Tongue (tissue), 2 donors: ENCODE results near the gene LPIN3. TPM values are rescaled to one million over a fixed set of nuclear protein-coding genes. Genes with fewer than 3 reads are reported as not detected.
A peak's percentile ranks its signal among the peaks of the same experiment; 100 is the strongest.

ENCODE experiments used
- DNase-seq: peaks from one replicate; pipeline ENCODE4 v3.0.0-alpha.2; 2015
- total RNA-seq: library from RNA; depleted of rRNA; stranded (reverse); fragments of >200 nt; gene quantifications from one replicate; pipeline ENCODE4 v1.2.3, GENCODE V29; 2014

Gene LPIN3
- total RNA-seq, 1 donor from 2014 or later, result 11.0 TPM

DNA sequence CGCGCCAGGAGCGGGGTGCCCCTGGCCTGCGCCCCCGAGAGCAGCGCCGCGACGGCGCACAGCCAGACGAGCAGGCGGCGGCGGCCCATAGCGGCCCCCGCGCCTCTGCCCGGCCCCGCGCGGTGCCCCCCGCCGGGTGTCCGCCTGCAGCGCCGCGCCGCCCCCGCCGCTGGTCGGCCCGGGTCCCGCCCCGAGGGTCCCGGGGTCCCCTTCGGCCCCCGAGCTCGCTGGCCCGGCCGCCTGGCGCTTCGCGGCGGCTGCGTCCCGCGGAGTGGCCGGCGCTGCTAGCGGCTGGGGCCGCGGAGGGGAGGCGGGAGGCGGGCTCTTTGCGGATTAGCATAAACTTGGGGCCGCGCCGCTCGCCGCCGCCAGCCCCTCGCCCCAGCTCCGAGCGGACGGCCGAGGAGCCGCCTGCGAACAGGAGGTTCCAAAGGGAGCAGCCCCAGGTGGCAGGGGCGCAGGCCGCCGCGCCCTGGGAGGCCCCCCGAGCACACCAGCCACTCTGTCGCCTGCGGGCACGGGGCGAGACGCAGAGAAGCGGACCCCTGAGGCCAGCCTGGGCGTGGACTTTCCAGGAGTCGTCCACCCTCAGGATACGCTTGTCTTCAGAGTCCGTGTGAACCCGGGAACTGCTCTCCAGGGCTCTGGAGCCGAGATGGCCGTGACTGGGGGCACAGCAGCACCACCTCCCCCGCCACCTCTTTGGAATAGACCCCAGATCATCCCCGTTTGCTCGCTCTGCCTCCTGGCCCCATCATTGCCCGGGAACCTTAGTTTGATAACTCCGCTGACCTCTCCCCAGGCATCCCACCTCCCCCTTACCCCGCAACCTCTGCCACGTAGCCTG lies 26.1 kb downstream of the LPIN3 start, which contains the start of gene EMILIN3:
TSS of gene EMILIN3 (minus strand) at position 273 of the 847 bp plus-strand sequence. CDS start at position 89, 184 bp downstream.
- peak; percentile 64 for DNase-seq

DNA sequence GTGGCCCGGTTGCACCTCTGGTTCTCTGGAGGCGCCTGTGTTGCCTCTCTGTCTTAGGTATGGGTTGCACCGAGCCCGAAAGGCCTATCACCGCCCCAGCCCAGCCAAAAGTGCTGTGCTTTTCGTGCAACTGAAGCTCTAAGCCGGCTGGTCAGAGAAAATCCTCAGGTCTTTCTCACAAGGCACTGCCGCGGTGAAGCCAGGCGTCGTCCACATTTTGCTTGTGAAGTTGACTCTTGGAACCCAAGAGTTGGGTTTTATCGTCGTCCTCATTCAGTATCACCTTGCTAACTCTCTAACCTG lies 26.7 kb downstream of the LPIN3 start:
- no peak for DNase-seq

DNA sequence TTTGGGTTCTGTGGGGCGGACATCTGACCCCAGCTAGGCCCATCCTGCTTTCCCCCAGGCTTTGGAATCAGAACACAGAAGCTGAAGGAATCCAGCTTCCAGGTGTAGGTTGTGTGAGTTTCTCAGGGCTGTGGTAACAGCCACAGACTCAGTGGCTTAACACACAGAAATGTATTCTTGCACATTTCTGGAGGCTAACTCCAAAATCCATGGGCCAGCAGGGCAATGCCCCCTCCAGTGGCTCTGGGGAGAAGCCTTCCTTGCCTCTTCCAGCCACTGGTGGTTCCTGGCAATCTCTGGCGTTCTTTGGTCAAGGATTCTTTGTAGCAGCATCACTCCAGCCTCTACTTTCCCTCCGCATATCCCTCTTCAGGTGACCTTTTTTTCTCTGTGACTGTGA lies 27.3 kb downstream of the LPIN3 start:
- DNase-seq, result no peak

DNA sequence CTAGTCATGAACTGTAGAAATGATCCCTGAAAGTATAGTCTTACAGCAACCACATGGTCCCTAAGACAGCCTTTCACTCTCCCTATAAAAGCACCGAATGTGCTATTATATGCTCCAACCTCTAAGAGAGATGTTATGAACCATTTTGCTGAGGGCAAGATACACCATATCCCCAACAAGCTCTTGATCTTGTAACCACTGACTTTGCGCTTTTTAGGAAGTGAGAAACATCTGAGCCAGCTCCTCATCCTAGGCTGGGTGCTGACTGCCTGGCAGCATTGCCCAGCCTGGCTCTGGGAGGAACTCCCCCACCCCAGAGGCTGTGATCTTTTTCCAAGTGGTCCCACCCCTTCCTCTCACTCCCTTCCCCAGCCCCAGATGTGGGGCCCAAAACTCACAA lies 29.1 kb downstream of the LPIN3 start:
- no peak for DNase-seq

DNA sequence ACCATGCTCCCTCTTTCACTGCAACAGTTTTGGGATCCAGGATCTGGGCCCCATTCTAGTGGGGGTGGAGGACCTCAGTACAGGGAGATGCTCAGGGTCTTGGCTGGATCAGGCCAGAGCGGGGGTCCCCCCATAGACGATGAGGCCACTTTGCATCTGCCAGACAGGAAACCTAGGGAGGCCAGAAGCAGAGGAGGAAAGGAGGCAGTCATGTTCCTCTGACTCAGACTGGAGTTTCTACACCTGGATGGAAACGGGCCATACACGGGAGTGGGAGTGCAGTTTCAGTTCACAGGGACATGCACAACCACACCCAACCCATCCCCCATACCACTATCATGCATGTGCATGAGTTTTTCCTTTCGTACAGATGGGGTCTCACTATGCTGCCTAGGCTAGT lies 29.6 kb downstream of the LPIN3 start:
- peak; percentile 51 for DNase-seq

DNA sequence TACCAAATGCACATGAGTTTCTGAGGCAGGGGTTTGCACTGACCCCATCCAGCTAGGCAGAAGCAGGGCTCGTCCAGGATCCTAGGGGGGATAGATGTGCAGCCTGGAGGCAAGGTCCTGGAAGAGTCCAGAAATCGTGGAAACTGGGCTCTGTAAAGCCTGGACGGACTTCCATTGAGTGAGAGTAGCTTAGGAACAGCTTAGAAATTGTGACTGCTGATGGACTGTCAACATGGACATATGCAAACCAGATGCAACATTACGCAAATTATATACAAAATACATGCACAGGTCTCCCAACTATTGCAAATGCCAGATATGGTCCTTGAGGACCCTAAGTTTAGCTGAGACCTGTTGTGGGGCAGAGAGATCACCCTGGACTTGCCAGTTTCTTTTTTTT lies 30.8 kb downstream of the LPIN3 start:
- no peak for DNase-seq

DNA sequence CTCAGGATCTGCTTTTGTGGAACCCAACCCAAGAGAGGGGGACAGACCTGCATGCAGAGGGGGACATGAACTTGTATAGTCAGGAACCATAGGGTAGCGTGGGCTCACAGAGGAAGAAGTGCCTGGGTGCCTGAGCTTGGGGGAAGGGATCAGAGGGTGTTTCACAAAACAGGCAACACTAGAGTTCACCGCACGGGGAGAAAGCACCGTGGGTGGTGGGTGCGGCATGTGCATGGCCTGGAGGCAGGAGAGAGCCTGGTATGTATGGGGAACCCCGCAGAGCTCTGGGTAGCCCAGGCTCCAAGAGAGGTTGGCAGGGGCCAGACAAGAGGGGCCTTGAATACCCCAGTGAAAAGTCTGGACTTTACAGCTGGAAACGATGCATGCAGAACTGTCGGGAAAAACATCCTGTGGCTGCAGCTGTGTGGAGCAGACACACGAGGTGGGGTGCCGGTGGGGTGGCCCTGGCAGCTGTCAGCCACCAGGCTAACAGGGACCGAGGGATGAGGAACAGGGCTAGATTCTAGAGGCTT lies 32.7 kb downstream of the LPIN3 start:
- DNase-seq, result no peak

DNA sequence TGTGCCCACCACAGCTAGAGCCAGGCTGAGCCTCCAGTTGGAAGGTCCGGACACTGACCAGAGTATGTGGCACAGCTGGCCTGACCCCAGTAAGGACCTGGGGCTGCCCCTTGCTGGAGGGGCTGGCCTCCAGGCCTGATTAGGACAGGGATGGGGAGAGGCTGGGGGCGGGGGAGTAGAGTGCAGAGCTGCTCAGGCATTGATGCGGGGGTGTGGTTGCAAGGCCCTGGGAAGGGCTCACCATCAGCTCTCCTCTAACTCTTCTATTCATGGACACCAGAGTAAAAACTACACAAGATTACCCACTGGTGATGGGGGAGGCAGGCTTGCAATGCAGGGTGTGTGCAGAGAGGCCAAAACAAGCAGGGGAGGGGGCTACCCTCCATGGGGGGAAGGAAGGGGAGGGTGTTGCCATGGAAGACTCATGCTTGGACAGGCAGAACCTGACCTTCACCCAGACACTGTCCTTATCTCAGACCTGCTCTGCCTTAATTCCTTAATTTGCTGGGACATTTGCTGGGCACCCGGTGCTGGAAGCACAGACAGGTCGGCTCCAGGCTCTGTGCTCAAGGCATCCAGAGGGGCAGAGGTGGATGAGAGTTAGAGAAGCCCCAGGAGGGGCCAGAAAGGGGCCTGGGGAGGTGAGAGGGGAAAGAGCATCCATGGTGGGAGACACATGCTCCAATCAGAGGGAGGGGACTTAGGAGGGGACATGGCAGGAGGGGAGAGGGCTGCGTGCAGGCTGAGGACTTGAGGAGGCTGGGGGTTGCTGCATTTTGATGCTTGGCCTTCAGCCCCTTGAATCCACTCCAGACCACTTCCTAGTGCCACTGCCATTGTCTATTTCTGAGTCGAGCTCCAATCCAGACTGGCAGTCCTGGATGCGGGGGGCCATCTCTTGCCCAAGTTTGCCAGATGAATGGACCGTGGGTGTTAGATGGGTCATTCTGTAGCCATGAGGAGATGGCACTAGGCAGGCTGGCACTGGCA lies 33.6 kb downstream of the LPIN3 start:
- no peak for DNase-seq

DNA sequence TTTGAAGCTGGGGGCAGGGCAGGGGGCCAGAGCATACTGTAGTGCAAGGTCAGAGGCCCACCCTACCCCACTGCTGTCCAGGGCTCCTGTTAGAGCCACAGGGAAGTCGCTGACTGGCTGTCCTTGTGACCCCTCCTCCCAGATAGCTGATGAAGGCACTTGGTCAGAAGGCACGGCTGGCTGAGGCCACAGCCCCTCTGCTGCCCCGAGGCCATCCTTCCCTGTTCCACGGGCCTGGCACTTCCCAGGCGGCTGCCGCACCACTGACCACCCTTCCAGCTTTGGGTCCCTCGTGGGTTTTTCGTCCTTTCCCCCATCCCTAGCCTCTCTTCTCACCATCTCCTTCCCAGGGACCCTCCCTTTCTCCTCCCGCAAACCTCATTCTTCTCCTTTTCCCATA lies 35.2 kb downstream of the LPIN3 start:
- no peak for DNase-seq

DNA sequence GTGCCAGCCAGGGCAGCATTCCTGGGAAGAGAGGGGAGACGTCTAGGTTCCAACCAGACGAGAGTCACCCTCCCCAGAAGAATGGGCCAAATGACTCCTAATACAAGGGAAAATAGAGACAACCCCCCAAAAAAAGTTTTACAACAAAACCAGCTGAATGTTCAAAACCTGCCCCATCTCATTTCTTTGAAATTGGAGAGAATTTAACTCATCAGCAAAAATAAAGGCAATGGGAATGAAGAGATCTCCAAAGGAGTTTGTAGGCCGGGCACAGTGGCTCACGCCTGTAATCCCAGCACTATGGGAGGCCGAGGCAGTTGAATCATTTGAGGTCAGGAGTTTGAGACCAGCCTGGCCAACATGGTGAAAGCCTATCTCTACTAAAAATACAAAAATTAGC lies 35.7 kb downstream of the LPIN3 start:
- DNase-seq, result no peak

DNA sequence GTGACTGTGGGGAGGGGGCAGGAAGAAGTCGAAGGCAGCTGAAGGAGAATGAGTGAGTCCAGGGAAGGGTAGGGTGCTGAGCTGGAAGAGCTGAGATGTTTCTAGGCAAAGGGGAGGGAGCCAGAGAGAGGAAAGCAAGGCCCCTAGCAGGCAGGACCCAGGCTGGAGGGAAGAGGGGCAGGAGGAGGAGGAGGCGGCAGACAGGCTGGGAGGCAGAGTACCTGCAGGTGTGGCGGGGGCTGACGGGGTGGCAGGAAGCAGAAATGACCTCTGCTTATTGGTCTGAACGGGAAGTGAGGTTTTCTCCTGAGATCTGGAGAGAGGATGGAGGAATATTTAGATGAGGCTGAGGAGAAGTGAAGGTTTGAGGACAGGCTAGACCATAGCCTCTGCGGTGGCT lies 36.7 kb downstream of the LPIN3 start:
- no peak for DNase-seq

DNA sequence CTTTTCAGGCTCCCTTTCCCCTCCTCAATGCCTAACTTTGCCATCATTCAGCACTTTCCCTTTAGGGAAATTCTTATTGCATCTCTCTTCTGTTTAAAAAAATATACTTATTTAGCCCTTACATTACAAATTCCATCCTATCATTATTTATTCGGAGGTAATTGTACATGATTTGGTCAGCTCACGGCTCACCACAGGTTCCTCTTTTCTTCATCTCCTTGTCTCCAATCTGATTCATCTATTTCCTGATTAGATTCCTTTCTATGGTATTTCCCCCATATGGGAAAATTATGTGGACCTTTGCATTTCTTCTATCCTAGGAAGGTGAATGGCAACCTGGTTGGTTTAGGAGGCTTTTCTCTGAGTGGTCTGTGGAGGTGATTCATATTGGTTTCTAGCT lies 38.9 kb downstream of the LPIN3 start:
- DNase-seq, result no peak

DNA sequence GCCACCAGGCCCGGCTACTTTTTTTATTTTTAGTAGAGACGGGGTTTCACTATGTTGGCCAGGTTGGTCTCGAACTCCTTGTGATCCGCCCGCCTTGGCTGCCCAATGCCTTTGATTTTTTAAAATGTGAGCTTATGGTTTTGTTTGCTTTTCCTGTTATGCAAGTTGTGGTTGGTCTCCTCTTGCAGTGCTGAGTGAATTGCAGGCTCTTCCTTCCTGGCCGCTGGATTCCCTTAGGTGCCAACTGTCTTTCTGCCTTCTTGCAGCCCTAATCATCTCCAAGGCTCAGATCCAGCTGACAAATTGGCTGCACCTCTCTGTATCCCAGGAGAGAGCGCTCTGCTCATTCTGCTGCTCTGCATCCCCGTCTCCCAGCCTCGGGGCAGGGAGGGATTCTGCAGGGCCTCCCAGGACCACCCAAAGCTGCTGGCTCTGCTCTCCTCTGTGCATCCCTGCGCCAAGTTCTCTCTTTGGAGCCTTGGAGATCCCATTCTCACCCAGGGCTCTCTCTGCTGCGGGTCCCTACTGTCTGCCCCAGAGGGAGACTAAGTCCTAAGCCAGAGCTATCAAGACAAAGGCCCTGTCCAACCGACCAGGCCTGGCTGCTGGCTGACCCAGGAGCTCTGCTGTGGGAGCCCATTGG lies 40.1 kb downstream of the LPIN3 start:
- DNase-seq, result peak; percentile 39

DNA sequence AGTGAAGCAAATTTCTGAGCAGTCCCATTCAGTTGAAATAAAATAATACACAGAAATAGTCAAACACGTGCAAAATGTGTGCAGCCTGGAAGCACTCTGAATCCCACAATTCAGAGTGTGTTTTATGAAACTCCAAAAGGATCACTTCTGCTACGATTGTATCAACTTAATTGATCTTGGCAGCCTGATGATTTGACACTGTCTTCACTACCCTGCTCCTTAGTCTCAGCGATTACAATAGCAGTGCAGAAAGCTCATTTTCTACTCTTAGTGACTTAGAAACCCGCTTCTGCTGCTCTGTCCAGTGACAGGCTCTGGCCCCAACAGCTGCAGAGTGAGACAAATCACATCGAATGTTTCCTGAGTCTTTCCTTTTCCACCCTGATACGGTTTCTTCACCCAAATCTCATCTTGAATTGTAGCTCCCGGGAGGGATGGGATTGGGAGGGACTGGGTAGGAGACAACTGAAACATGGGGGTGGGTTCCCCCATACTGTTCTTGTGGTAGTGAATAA lies 42.2 kb downstream of the LPIN3 start:
- peak; percentile 60 for DNase-seq

DNA sequence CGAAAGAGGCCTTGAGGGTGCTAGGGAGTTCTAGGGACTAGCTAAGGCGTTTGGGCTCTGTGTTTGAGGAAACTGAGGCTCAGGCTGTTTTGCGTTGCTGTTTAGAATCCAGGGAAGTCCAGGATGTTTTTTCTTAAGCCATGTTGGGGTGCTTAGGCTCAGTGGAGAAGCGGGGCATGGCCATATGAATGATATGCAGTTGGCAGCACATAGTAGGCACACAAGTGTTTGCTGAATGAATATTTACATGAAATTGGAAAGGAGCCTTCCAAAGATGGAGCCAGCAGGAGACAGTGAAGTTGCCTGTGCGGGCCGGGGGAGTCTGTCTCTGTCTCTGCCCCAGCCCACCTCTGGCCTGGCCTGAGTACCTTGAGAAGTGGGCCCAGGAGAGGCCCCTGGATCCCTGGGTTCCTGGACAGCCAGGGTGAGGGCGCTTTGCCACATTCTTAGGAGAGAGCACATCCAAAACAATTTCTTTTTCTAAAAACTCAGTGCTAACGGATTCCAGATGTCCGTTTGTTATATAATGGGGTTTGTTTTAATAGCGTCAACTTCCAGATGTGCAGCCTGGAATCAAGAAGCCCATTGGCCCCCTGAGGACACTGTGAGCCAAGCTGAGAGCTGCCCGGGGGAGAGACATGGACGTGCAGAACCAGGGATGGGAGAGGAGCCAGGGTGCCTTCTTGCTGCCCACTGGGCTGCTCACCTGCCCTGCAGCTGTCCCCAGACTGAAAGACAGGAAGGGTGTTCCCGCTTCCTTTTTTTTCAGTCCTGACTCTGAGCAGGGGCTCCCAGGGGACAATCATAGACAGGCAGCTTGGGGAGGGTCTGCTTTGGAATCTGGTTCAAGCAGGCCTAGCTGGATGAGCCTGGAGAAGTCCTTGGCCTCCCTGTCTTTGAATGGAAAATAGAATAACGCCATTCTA lies 46.1 kb downstream of the LPIN3 start:
- peak; percentile 89 for DNase-seq

DNA sequence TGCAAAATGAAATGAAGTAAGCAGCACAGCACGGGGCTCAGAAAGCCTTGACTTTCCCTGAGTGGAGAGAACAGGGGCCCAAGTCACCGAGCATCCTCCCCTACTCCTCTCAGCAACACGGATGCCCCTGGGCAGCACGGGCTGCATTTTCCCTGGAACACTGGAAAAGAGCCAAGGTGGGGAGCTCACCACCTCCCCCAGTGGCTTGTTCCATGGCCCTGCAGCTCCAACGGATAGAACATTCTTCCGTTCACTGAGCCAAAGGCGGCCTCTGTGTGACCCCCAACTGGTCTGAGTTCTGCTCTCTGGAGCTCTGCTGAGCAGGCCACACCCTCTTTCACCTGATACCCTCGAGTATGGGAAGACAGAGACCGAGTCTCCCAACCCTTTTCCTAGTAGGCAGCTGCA lies 46.8 kb downstream of the LPIN3 start:
- DNase-seq, result peak; percentile 70

DNA sequence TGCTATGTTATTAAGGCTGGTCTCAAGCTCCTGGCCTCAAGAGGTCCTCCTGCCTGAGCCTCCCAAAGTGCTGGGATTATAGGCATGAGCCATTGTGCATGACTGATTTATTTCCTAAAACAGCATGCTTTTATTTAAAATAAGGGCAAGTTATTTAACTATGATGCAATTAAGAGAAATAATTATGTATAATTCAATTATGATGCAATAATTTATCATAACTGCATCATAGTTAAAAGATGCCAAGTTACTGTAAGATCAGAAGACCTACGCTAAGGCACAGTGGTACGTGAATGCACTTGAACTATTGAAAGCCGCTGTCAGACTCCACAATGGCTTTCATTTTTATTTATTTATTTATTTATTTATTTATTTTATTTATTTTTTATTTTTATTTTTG lies 50.3 kb downstream of the LPIN3 start:
- DNase-seq, result no peak

DNA sequence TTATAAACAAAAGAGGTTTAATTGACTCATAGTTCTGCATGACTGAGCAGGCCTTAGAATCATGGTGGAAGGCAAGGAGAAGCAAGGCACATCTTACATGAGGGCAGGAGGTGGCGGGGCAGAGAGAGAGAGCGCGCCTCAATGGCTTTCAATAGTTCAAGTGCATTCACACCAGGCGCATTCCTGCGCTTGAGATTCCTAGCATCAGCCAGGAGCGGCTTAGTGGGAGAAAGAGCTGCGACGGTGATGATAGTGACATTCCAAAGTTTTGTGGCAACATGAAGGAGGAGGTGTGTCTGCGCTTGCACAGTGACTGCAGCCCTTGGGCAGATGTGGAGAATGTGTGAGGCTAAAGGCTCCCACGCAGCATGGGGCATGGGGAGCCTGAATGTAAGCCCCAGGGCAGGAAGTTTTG lies 51.0 kb downstream of the LPIN3 start:
- peak; percentile 48 for DNase-seq

DNA sequence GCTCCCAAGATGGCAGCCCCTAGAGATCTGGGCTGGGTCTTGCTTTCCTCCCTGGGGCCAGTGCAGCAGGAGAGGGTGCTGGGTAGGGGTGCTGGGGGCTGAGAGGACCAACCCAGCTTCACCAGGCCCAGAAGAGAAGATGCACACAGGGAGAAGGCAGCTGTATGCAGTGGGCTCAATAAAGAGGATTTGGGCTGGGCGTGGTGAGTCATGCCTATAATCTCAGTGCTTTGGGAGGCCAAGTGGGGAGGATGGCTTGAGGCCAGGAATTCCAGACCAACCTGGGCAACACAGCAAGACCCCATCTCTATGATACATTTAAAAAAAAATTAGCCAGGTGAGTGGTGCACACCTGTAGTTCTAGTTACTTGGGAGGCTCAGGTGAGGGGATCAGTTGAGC lies 51.7 kb downstream of the LPIN3 start:
- peak; percentile 40 for DNase-seq

DNA sequence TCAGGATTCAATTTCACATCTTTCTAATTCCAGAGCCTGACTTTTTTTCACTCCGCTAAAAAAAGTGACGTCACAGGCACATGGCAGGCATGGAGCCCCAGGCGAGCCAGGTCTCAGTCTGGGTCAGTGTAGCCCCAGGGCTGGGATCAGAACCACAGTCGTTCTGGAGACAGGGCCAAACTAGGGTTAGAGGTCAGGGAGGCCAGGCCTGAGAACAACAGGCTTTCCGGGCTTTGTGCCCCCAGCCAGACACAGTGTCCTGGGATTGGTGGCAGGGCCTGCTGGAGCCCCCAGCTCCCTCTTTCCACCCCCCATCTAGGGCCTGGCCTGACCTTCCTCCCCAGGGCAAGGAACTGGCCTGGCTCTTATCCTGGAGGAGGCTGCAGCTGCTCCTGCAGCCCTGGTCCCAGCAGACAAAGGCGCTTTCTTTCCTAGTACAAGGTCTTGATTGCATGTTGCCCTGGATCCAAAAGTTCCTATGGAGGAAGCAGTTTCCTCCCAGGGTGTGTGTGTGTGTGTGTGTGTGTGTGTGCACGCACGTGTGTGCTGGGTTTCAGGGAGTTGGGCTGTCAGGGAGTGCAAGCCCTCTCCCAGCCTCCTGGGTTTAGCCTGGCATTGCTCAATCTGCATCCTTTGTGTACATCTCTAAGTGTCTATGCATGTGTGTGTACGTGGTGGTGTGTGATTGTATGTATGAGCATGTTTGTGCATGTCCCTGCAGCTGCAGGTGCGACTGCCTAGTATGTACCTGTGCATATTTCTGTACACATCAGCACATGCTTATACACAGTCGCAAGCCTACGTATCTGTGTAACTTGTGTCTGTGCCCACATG lies 52.5 kb downstream of the LPIN3 start:
- peak; percentile 86 for DNase-seq
